Measurements from ENCODE around the gene TCAF2. TPM values are rescaled to one million over a fixed set of nuclear protein-coding genes. Genes with fewer than 3 reads are reported as not detected.
"Not testable (repeated sequence)": the region's sequence is repeated elsewhere in the genome, so short reads cannot be mapped to it uniquely, and the experiment has no call there.

TCAF2 gene
- total RNA-seq, result under 1 TPM; 0.55 to 0.71 TPM
- long read RNA-seq, result 0 reads

DNA sequence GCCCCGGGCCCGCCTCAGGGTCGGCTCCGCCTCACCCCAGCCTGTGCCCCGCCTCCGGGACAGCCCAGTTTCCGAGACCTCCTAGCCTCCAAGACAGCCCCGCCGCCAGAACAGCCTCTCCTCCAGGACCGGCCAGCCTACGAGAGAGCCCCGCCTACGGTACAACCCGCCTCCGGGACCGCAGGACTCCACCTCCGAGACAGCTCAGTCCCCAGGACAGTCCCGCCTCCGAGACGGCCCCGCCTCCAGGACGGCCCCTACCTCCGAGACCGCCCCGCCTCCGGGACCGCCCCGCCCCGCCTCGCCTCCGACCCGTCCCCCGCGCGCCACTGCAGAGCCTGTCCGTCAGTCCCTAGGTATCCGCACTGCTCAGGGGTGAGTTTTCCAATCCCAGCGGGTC, at the start of gene TCAF2:
Gene TCAF2 (plus strand): TSS at position 329 of the 400 bp plus-strand sequence.
- ATAC-seq, result peak; percentile 99
- DNase-seq, result peak; percentile 62
- intact Hi-C loops (cut with DNase I), result not testable (repeated sequence)

DNA sequence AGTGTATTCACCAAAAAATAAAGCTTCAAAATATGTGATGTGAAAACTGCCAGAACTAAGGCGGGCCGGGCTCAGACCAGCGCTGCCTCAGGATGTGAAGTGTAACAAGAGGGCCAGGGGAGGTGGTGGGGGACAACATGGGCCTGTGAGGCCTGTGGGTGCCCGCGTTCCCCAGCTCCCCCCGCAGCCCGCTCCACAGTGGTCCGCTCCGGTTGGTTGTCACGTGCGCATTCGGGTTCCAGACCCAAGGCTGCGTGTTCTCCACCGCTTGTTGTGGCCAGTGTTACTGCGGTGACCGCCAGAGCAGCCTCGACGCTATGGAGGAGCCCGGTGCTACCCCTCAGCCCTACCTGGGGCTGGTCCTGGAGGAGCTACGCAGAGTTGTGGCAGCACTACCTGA, 49.3 kb upstream of the TCAF2 start, which contains the start of gene CTAGE15:
Gene CTAGE15 (plus strand): TSS at position 301 of the 400 bp plus-strand sequence. CDS start 17 bp downstream, at position 318.
- intact Hi-C loops (cut with DNase I); DNase-seq; ATAC-seq: not testable (repeated sequence)

DNA sequence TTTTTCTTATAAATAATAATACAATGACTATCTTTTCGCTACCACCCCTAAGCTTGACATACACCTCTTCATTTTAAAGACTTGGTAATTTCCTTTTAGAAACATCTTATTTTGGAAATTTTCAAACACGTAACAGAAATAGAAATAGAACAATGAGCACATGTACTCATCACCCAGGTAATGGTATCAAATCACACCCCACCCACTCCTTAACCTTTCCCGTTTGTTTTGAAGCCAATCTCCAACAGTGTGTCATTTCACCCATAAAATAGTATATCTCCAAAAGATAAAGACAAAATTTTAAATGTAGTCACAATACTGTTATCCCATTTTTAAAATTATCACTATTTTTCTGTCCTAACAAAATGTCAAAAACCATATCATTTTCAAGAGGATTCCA, 32.6 kb upstream of the TCAF2 start:
- not testable (repeated sequence) for DNase-seq

DNA sequence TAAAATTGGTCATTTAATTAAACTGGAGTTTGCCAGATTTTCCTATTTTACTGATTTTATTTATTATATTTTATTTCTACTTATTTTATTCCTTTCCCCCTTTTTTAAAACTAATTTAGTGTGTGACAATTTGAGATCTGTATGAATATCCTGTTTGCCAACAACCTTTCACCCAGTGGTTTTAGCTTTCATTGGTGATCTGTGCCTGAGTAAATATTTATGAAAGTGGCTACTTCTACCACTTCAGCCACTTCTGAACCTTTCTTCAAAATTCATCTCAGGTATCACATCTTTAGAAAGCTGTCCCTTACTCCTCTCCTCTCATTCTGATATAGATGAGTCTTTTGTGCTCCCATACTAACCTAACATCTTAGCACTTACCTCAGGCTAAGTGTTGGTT, 30.9 kb upstream of the TCAF2 start:
- intact Hi-C loops (cut with DNase I); ATAC-seq: not testable (repeated sequence)

More for the DNA sequence above, 32.6 kb upstream of the TCAF2 start:
- ATAC-seq; intact Hi-C loops (cut with DNase I): not testable (repeated sequence)

DNA sequence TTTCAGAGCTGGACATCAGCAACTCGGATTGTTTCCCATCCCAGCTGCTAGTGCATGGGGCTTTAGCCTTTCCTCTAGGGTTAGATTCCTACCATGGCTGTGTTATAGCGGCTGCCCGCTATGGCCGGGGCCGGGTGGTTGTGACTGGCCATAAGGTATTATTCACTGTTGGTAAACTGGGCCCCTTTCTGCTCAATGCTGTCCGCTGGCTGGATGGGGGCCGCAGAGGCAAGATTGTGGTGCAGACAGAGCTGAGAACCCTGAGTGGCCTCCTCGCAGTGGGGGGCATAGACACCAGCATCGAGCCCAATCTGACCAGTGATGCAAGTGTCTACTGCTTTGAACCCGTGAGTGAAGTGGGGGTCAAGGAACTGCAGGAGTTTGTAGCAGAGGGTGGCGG, 22.7 kb upstream of the TCAF2 start:
- ATAC-seq; intact Hi-C loops (cut with DNase I): not testable (repeated sequence)

More for the DNA sequence above, 30.9 kb upstream of the TCAF2 start:
- DNase-seq, result not testable (repeated sequence)

DNA sequence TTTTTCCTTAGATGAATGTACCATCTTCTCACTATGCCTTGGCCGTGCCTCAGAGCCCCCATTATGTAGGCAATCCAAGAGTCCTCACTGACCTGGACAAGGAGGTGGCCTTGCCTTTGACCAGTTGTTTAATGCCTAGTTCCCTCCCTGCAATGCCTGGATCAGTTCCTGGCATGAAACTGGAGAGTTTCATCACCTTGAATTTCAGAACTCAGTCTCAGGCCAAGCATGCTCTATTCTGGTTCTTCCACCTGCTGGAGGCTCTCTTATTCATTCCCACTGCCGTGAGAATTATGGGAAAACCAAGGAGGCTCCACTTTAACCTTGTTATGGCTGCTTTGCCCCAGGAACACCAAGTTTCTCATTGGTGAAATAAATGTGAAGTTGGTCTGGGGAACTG, 17.2 kb upstream of the TCAF2 start:
- DNase-seq; ATAC-seq; intact Hi-C loops (cut with DNase I): not testable (repeated sequence)

More for the DNA sequence above, 22.7 kb upstream of the TCAF2 start:
- peak; percentile 9 for DNase-seq

DNA sequence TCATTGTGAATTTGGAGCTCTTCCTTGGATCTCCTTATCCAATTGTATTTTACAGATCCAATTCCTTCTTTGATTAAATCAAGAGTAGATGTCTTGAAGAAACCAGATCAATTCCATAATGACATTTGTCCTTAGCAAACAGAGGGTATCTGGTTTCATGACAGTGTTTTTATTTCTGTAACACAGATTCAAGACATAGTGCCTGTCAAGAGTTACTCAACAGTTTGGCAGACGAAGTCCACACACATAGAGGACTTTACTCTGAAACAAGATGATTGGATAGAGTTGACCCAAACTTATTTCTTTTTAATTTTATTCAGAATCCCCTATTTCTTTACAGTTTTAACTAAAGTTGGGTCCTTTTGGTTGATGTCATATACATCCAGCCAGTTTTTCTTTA, 14.7 kb upstream of the TCAF2 start:
- DNase-seq; intact Hi-C loops (cut with DNase I); ATAC-seq: not testable (repeated sequence)

DNA sequence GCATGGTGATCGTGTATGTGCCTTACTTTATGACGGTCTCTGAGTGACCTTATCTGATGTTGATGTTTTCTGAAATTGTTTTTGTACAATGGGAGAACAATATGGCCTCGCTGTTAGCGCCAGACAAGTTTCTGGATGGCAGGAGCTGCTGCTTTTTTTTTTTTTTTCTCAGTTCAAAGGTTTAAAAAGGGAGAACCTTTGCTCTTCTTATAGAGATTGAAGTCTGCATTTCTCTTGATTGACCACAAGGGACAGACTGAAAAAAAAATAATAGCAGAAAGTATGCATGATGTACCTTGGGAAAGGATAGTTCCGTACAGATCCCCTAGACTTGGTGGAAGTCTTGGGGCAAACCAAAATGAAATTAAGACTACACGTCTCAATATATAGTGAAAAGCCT, 5.2 kb upstream of the TCAF2 start:
- ATAC-seq; DNase-seq; intact Hi-C loops (cut with DNase I): not testable (repeated sequence)

DNA sequence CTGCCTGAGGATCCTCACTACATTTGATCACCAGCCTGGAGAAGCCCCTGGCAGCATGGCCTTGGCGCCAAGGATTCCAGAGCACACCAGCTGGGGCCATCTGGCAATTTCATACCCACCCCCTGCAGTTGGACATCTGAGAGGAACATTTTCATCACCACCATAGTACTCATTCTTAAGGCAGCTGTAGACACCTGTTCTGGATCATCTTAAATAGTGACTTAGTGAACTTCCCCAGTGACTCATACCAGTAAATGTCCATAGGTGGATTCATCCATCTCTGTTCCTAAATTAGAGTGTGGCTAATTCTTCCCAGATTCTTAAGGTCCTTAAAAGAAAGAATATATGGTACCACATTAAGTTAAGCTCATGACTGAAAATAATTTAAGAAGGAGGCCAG, 3.6 kb upstream of the TCAF2 start:
- ATAC-seq; DNase-seq; intact Hi-C loops (cut with DNase I): not testable (repeated sequence)

DNA sequence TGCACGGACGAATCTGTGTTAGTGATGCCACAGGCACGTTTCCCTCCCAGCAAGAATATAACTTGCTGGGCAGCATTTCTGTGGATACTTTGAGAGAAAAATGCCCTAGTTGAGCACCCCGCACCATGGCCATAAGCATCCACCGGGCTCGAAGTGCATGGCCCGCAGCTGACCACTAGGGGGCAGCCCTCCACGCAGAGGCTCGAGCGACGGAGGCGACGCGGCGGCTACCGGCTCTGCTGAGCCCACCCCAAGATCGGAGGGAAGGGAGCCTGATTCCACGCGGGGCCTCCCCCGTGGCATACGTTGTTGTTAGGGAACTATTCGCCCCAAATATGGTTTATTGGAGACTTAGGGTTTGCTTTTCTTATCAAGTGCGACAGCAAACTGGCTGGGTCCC, 716 bp upstream of the TCAF2 start:
- DNase-seq (peak; percentile 67), ATAC-seq (peak; percentile 65 to 70)

DNA sequence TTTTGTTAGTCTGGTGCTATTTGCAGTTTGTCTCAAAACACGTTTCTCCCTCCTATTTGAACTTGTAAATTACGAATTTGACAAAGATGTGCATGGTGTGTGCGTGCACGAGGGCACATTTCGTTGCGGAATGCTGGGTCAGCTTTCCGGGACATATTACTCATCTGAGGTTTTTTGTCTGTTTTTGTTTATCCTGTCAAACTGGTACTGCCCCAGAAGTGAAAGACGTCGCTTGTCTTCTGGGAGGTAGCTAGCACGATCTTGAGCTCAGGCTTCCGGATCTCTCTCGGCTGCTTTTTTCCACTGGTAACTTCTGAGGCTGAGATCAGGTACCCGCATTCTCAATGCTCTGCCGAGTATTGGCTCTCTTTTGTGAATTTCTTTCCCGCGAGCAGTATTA, 401 bp downstream of the TCAF2 start:
- peak; percentile 4 to 10 for ATAC-seq
- intact Hi-C loops (cut with DNase I); DNase-seq: not testable (repeated sequence)

More for the DNA sequence above, 716 bp upstream of the TCAF2 start:
- intact Hi-C loops (cut with DNase I), result not testable (repeated sequence)

DNA sequence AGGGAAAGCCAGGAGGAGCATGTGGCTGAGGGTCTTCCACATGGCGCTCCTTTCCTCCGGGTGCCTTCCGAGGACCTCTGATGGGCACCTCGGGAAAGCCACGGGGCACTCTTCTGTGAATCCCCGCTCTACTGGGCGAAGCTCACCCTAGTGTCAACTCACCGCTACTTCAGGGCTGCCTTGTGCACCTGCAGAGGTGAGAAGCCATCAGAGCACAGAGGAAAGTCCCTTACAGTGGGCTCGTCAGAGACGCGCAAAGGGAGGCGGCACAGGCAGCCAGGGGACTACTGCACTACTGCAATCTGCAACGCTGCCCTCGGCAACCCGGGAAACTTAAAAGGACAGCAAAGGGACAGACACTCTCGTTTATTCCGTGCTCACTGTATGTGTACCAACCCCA, 1.4 kb downstream of the TCAF2 start:
- DNase-seq; intact Hi-C loops (cut with DNase I); ATAC-seq: not testable (repeated sequence)

DNA sequence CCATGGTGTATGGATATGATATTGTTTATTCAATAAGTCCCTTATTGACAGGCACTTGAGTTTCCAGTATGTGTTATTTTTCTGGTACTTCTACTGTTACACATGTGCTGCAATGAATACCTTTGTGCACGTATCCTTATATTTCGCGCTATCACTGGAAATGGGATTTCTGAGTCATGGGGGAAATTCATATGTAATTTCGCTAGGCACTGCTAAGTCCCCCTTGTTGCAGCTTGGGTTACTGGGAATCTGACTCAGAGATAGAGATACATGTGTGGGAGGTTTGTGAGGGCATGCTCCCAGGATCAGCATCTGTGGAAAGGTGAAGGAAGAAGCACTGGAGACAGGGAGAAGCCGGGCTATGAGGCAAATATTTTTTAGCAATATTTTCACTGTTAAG, 9.9 kb downstream of the TCAF2 start:
- DNase-seq; intact Hi-C loops (cut with DNase I); ATAC-seq: not testable (repeated sequence)

DNA sequence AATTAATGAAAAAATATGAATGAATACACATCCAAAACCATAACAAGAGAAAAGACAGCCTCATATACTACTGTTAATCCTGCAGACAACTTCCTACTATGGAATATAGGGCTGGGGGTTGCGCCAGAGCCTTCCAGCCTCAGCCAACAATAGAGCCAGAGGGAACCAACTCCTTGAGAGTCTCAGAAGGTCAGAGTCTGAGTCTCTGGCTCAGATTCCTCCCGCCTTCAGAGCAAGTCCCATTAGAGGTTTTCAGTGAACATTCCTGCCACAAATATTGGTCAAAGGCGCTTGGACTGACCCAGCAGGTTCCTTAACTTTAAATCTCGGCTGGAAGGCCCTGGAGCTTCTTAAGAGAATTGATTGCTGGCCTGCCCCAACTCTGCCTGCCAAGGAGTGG, 11.7 kb downstream of the TCAF2 start:
- peak in 1 of 2 donors; percentile 73 for ATAC-seq
- intact Hi-C loops (cut with DNase I); DNase-seq: not testable (repeated sequence)

DNA sequence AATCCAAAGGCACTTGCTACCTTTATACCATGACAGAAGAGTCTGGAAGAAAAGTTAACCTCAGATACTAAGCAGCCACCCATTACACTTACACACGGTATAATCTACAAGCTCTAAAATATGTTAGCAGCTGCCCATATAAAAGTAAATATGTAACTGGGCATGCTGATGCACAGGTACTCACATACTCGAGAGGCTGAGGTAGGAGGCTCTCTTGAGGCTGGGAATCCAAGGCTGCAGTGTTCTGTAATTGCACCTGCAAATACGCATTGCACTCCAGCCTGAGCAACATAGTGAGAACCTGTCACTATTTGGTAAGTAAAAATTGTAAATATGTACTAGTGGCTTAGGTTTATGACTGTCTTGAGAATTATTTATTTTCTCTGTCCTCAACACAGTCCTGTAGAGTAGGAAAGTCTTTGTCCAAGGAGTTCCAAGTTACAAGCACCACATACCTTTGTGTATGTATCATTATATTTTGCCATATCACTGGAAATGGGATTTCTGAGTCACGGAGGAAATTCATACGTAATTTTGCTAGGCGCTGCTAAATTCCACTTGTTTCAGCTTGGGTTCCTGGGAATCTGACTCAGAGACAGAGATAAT, 12.3 kb downstream of the TCAF2 start:
- peak in 1 of 2 donors; percentile 54 for ATAC-seq
- DNase-seq; intact Hi-C loops (cut with DNase I): not testable (repeated sequence)

DNA sequence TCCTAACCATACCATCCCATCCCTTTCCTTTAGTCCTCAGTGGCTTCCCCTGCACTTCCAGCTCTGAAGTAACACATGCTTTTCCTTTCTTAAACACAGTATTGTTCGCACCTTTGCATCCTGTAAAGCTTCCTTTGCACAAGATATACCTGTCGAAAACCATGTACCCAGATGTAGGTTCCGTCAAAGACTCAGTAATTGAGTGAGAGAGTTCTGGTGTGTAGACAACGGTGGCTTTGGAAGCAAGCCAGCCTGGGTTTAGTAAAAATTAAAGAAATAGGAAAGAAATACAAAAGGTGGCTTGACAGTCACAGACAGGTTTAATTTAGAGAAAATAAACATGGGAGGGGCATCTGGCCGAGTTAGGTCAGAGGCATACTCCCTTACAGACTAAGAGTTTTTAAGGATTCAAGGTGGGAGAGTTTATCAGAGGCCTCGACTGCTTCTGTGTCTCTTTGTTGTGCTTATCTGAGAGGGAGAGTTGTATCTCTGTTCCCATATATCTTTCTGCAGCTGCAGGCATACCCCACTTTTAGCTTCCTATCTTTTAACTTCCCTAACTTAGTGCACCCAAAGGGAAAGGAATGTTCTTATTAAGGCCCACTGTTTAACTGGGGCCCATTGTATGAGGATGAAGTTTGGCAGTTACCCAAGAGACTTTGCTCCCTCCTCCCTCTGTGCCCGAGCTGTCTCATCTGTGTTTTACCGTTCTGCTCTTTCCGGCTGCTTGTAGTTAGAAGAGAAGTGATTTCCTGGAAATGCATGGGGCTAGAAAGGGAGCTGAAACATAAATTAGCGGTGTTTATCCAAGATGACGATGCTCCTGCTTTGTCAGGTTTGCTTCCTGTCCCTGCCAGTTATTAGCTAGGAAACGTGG, 14.8 kb downstream of the TCAF2 start:
- not testable (repeated sequence) for ATAC-seq

DNA sequence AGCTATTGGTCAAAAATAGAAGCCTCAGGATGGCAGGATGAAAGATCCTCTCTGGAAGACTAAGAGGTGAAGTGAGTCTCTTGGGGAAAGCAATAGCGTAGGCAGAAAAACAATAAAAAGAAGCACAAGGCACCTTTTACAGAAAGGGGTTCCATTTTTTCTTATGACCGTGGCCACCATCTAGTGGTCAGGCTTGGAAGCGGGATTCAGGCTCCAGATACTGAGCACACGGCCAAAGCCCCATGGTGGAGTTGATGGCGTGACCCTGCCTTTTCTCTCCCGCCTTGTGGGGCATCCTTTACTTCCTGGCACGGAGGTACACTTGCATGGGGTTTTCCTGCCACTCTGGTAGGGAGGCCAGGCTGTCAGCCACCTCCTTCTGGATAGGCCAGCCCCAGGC, 18.6 kb downstream of the TCAF2 start:
- DNase-seq; intact Hi-C loops (cut with DNase I): not testable (repeated sequence)
- peak in 1 of 2 donors; percentile 39 for ATAC-seq

More for the DNA sequence above, 14.8 kb downstream of the TCAF2 start:
- intact Hi-C loops (cut with DNase I); DNase-seq: not testable (repeated sequence)

DNA sequence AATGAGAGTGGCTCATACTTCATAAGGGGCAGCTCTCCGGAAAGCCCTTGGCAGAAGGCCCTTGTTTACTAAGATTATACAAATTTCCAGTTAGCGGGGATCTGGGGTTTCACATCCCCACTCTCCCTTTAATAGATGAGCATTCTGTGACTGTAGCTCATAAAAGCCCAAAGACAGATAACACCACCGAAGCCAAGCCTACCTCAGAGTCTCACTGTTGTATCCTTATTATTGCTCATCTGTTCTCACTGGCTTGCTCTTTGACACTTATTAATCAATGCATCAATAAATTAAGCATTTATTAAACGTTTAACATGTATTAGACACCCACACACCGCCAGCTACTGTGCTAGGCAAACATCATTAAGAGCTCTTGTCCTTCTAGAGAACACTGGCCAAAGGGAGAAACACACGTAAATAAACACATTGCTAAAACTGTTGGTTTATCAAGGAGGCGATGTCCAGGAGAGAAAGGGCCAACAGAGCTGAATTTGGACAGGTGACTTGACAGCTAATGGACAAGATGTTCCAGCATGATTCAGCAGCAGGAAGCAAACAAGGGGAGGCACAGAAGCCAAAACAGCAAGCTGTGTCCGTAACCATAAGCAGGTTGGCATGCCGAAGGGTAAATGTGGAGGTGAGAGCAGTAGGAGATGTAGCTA, 19.9 kb downstream of the TCAF2 start:
- DNase-seq; ATAC-seq; intact Hi-C loops (cut with DNase I): not testable (repeated sequence)

DNA sequence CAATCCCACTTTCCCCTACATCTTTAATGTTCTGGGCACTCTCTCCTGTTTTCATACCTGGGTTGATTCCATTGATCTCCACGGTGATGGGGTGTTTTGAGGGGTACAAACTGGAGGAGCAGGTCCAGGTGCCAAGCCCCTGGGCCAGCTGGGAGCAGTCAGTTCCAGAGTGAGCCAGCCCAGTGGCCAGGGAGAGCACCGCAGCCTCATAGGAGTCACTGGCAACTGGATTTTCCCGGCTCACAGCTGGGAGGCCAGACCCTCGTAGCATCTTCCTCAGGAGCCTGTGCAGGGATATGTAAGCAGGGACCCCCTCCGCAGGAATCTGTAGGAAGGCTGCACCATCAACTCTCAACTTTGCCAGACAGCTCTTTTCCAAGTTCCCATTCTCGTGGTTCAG, 25.8 kb downstream of the TCAF2 start:
- ATAC-seq; DNase-seq; intact Hi-C loops (cut with DNase I): not testable (repeated sequence)

Data from left cardiac atrium (tissue), 4 donors.